GM20431 (cell line): ENCODE data around the gene CCDC59.

Experiments
- in situ Hi-C: fragments of 300-500 bp; cut with MseI, MboI; formaldehyde crosslinking; loops from one replicate; pipeline ENCODE4 v1.15.0; 2020; ENCODE audit warnings: low sequenced_read_pairs; ENCODE audit not compliant: unreplicated experiment

CCDC59 gene

DNA sequence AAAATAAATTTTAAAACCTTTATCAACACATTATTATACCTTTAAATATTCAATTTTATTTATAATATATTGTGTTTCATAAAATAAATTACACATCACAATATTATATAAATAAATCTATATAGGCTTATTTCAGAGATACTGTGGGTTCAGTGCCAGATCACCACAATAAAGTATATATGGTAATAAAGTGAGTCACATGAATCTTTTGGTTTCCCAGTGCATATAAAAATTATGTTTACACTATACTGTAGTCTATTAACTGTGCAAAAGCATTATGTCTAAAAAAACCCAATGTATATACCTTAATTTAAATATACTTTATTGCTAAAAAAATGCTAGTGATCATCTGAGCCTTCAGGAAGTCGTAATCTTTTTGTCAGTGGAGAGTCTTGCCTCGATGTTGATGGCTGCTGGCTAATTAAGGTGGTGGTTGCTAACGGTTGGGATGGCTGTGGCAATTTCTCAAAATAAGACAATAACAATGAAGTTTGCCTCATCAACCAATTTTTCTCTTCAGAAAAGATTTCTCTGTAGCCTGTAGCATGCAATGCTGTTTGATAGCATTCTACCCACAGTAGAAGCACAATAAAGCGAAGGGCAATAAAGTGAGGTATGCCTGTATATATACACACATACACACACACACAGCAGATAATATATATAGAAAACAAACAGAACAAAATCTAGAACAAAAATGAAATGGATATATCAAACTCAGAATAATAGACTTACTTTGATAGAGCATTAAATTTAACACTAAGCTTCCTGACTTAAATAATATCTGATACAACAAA lies 32.4 kb downstream of the CCDC59 start:
- in situ Hi-C loops: loop anchor here (25.0 kb wide), 1 partner anchor 688 kb away; no protein-coding TSS in a partner anchor

DNA sequence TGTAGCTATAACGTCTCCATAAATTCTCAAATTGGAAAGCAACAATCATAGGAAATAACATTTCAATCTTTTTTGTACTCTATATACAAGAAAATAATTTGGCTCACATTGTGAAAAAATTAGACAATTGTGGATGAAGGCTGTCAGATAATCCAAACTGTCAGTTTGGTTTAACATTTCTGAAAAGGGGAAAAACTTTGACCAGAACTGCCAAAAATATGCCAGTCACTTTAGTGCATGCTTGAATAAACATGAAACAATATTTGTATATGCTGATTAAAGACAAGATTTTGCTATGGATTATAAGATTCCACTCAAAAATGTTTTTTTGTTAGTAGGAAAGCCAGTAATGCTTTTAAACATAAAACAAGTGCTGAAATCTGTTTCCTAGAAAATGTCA lies 38.9 kb downstream of the CCDC59 start:
- in situ Hi-C loops: no loop called here

DNA sequence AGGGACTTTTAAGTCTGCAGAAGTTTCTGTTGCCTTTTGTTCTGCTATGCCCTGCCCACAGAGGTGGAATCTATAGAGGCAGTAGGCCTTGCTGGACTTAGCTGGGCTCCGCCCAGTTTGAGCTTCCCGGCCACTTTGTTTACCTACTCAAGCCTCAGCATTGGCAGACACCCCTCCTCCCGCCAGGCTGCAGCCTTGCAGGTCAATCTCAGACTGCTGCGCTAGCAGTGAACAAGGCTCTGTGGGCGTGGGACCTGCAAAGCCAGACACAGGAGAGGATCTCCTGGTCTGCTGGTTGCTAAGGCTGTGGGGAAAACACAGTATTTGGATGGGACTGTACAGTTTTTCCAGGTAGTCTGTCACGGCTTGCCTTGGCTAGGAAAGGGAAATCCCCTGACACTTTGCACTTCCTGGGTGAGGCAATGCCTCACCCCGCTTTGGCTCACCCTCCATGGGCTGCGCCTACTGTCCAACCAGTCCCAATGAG lies 43.7 kb downstream of the CCDC59 start:
- in situ Hi-C loops: no loop called here
